Hepatocyte (in vitro differentiated cells): ENCODE results near the gene ATP5MK. TPM values are rescaled to one million over a fixed set of nuclear protein-coding genes. Genes with fewer than 3 reads are reported as not detected.

ENCODE experiments used
- DNase-seq: peaks from one replicate; pipeline ENCODE4 v3.0.0-alpha.2; 2016; ENCODE audit warnings: low spot score
- H2AFZ ChIP-seq: fragments of 200-600 bp; sonication (generic); 2 replicates; pipeline ENCODE4 v1.6.0; 2016; ENCODE audit warnings: antibody characterized with exemption, mild to moderate bottlenecking
- H3K27ac ChIP-seq: fragments of 200-600 bp; sonication (generic); 2 replicates; pipeline ENCODE4 v1.5.1; 2016; ENCODE audit warnings: mild to moderate bottlenecking
- H3K27me3 ChIP-seq: fragments of 200-600 bp; sonication (generic); 2 replicates; pipeline ENCODE4 v1.6.1; 2016
- H3K36me3 ChIP-seq: fragments of 200-600 bp; sonication (generic); replicated peaks from 2 replicates; pipeline ENCODE4 v1.5.1; 2016; ENCODE audit warnings: low read depth; ENCODE audit not compliant: insufficient read depth
- H3K4me1 ChIP-seq: fragments of 200-600 bp; sonication (generic); 2 replicates; pipeline ENCODE4 v1.5.1; 2016; ENCODE audit warnings: mild to moderate bottlenecking, moderate library complexity; ENCODE audit not compliant: insufficient read depth
- H3K4me2 ChIP-seq: fragments of 200-600 bp; sonication (generic); 2 replicates; pipeline ENCODE4 v1.6.0; 2016
- H3K4me3 ChIP-seq: fragments of 200-600 bp; sonication (generic); 2 replicates; pipeline ENCODE4 v1.5.1; 2016; ENCODE audit warnings: mild to moderate bottlenecking
- H3K79me2 ChIP-seq: fragments of 200-600 bp; sonication (generic); 2 replicates; pipeline ENCODE4 v1.6.0; 2017; ENCODE audit warnings: mild to moderate bottlenecking
- H3K9me2 ChIP-seq: fragments of 200-600 bp; sonication (generic); replicated peaks from 2 replicates; pipeline ENCODE4 v1.6.0; 2017; ENCODE audit warnings: mild to moderate bottlenecking; ENCODE audit not compliant: insufficient read depth
- H3K9me3 ChIP-seq: fragments of 200-600 bp; sonication (generic); 2 replicates; pipeline ENCODE4 v1.5.1; 2016; ENCODE audit warnings: low read depth, mild to moderate bottlenecking
- H4K20me1 ChIP-seq: fragments of 200-600 bp; sonication (generic); 2 replicates; pipeline ENCODE4 v1.6.0; 2016; ENCODE audit warnings: mild to moderate bottlenecking; ENCODE audit not compliant: insufficient read depth, poor library complexity, severe bottlenecking
- EZH2 ChIP-seq: fragments of 200-600 bp; sonication (generic); IDR thresholded peaks from 2 replicates; pipeline ENCODE4 v1.6.1; 2016; ENCODE audit warnings: antibody characterized with exemption, mild to moderate bottlenecking, borderline replicate concordance
- EZH2phosphoT487 ChIP-seq: fragments of 200-600 bp; sonication (generic); IDR thresholded peaks from one replicate; pipeline ENCODE4 v1.6.1; 2018; ENCODE audit warnings: antibody characterized with exemption, mild to moderate bottlenecking, low read depth, moderate library complexity; ENCODE audit not compliant: unreplicated experiment, severe bottlenecking
- WGBS: methylation state at CpG from one replicate; pipeline ENCODE4 v1.1.6; 2016; ENCODE audit warnings: low lambda C conversion rate; ENCODE audit errors: missing lambda C conversion rate; 5-methylcytosine and 5-hydroxymethylcytosine counted together
- microRNA counts: library from miRNA; unstranded; fragments of <30 nt; microRNA quantifications from one replicate; lab custom pipeline; 2017
- microRNA-seq: library from miRNA; unstranded; fragments of <30 nt; microRNA quantifications from one replicate; pipeline ENCODE4, GENCODE V29; 2017
- polyA plus RNA-seq: library from polyadenylated mRNA; unstranded; fragments of >200 nt; fragmentation: Nextera tagmentation; extraction: Ambion mirVana; gene quantifications from 2 replicates; pipeline ENCODE4 v1.2.1, GENCODE V29; 2016
- total RNA-seq: library from RNA; depleted of rRNA; stranded (reverse); fragments of >200 nt; gene quantifications from 2 replicates; pipeline ENCODE4 v1.2.3, GENCODE V29; 2014
- TF ChIP-seq, protein P1 (sequence below): fragments of 200-600 bp; sonication (generic); IDR thresholded peaks from 2 replicates; pipeline ENCODE4 v1.5.1; 2016; ENCODE audit warnings: antibody characterized with exemption, mild to moderate bottlenecking; ENCODE audit not compliant: poor library complexity

The ATP5MK gene
- total and polyA plus RNA-seq, 2 experiments from 2014 or later: 408 to 647 TPM

DNA sequence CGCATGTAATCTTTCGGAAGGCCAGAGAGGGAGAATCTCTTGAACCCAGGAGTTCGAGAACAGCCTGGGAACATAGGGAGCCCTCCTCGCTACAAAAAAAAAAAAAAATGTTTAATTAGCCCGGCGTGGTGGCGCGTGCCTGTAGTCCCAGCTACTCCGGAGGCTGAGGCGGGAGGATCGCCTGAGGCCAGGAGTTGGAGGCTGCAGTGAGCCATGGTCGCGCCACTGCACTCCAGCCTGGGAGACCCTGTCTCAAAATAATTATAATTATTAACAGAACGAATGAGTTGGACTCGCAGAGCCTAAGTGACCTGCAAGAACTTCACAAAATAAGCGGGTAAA is 46.1 kb downstream of the ATP5MK start:
- Histone ChIP-seq H4K20me1 (no peaks in the 10 kb centered on the region), H2AFZ (peak overlapping the region; percentile 99), H3K4me2 (peak overlapping the region; percentile 90), H3K9me3 (no peaks in the 10 kb centered on the region), H3K36me3 (no peaks in the 10 kb centered on the region), H3K79me2 (peaks cover 16% of the 10 kb centered on the region), H3K4me3 (peak overlapping the region; percentile 61), H3K27ac (peak overlapping the region; percentile 92), H3K9me2 (no peaks in the 10 kb centered on the region), H3K4me1 (peaks cover 7% of the 10 kb centered on the region), H3K27me3 (no peaks in the 10 kb centered on the region)
- WGBS: 55% methylated on average over 16 of the region's 16 CpGs
- TF ChIP-seq, protein P1, sequence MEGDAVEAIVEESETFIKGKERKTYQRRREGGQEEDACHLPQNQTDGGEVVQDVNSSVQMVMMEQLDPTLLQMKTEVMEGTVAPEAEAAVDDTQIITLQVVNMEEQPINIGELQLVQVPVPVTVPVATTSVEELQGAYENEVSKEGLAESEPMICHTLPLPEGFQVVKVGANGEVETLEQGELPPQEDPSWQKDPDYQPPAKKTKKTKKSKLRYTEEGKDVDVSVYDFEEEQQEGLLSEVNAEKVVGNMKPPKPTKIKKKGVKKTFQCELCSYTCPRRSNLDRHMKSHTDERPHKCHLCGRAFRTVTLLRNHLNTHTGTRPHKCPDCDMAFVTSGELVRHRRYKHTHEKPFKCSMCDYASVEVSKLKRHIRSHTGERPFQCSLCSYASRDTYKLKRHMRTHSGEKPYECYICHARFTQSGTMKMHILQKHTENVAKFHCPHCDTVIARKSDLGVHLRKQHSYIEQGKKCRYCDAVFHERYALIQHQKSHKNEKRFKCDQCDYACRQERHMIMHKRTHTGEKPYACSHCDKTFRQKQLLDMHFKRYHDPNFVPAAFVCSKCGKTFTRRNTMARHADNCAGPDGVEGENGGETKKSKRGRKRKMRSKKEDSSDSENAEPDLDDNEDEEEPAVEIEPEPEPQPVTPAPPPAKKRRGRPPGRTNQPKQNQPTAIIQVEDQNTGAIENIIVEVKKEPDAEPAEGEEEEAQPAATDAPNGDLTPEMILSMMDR: no peak
- TF ChIP-seq EZH2: no peak
- TF ChIP-seq EZH2phosphoT487: no peak
- no peak for DNase-seq

MicroRNA genes within 50 kb of the gene (microRNA counts, 767-probe panel; counts per million panel counts)
- not detected for microRNA hsa-miR-1307-3p (lab: Ali Mortazavi, UCI)

Small RNA genes lying within 50 kb of the gene (microRNA-seq; reads per million reads assigned to microRNA genes)
- gene MIR1307: 6,160 reads per million, percentile 92 among the genes with 10 or more reads in this experiment

Other genes starting within 250 kb of the ATP5MK start
- 50.7 and 58.7 TPM in 2 replicates for gene NT5C2, start 203.2 kb downstream of the ATP5MK start, total RNA-seq
- gene NT5C2, start 203.2 kb downstream of the ATP5MK start, polyA plus RNA-seq: 49.2 and 52.0 TPM in 2 replicates
- 0.10 TPM in 1 of 2 replicates, not detected in the other for gene RPEL1, start 150.6 kb downstream of the ATP5MK start, total RNA-seq
- not detected in 2 replicates for gene RPEL1, start 150.6 kb downstream of the ATP5MK start, polyA plus RNA-seq
- gene INA, start 119.3 kb downstream of the ATP5MK start, total RNA-seq: 0.16 and 0.93 TPM in 2 replicates
- gene INA, start 119.3 kb downstream of the ATP5MK start, polyA plus RNA-seq: 0.71 TPM in 1 of 2 replicates, not detected in the other
- 9.0 and 12.6 TPM in 2 replicates for gene PCGF6, start 45.3 kb downstream of the ATP5MK start, total RNA-seq
- 5.7 and 7.7 TPM in 2 replicates for gene PCGF6, start 45.3 kb downstream of the ATP5MK start, polyA plus RNA-seq
- gene TAF5, start 28.5 kb downstream of the ATP5MK start, total RNA-seq: 6.6 and 6.9 TPM in 2 replicates
- gene TAF5, start 28.5 kb downstream of the ATP5MK start, polyA plus RNA-seq: 5.3 and 5.4 TPM in 2 replicates
- 15.5 and 17.3 TPM in 2 replicates for gene PDCD11, start 151 bp upstream of the ATP5MK start, total RNA-seq
- 9.9 and 14.8 TPM in 2 replicates for gene PDCD11, start 151 bp upstream of the ATP5MK start, polyA plus RNA-seq
- gene CALHM2, start 55.9 kb upstream of the ATP5MK start, total RNA-seq: 2.1 and 3.2 TPM in 2 replicates
- gene CALHM2, start 55.9 kb upstream of the ATP5MK start, polyA plus RNA-seq: 5.5 and 7.9 TPM in 2 replicates
- gene CALHM1, start 62.4 kb upstream of the ATP5MK start, total RNA-seq: not detected in 2 replicates
- 0.11 TPM in 1 of 2 replicates, not detected in the other for gene CALHM1, start 62.4 kb upstream of the ATP5MK start, polyA plus RNA-seq
- not detected in 2 replicates for gene CALHM3, start 82.8 kb upstream of the ATP5MK start, total RNA-seq
- gene CALHM3, start 82.8 kb upstream of the ATP5MK start, polyA plus RNA-seq: not detected in 2 replicates
- gene NEURL1, start 97.2 kb upstream of the ATP5MK start, total RNA-seq: 3.6 and 4.6 TPM in 2 replicates
- 2.3 and 4.2 TPM in 2 replicates for gene NEURL1, start 97.2 kb upstream of the ATP5MK start, polyA plus RNA-seq